Measurements from ENCODE around the gene MDFI. TPM values are rescaled to one million over a fixed set of nuclear protein-coding genes. Genes with fewer than 3 reads are reported as not detected.

MDFI gene
- total and polyA plus RNA-seq, 9 of the 15 experiments (the other 6 are each of a cell fraction or from before 2014, with no cell fraction given): not detected

GRCh38 chr6:41691426-41692079, 53.3 kb downstream of the MDFI start:
- ChIA-PET CTCF (ENCODE audit: low intra/inter-chr PET ratio) (no interaction called here), POLR2A (interaction anchor here (1.0 to 1.6 kb wide), 3 partner anchors 11 to 43 kb away, joined by 3 to 6 read pairs (median 4); no protein-coding TSS in a partner anchor)
- H3K4me2 ChIP-seq (ENCODE audit: insufficient read depth, low read length): no peak overlapping the region
- no peaks in the 10 kb centered on the region for H3K9me3 ChIP-seq (replicated peaks; ENCODE audit: control insufficient read depth, insufficient read depth, low read depth, low read length)
- in situ Hi-C loops (cut with MboI) (no loop called here), intact Hi-C loops (cut with micrococcal nuclease) (no loop called here)
- no peak overlapping the region for H3K27ac ChIP-seq (ENCODE audit: extremely low read depth, low read depth, low read length)
- 7% methylated on average over 8 of the region's 8 CpGs for WGBS (ENCODE audit: insufficient coverage, low coverage, missing lambda C conversion rate)
- TF ChIP-seq ZNF431 (CRISPR knock-in tag; IDR thresholded peaks at IDR 0.05) (no peak), ZFP36 (IDR thresholded peaks at IDR 0.05; ENCODE audit: low read depth, low read length, partially characterized antibody) (peak; percentile 17), REST (IDR thresholded peaks at IDR 0.05; ENCODE audit: borderline replicate concordance) (no peak), REST (CRISPR knock-in tag; IDR thresholded peaks at IDR 0.05; ENCODE audit: low read depth) (no peak), KDM1A (IDR thresholded peaks at IDR 0.05) (peak in 1 of 2 experiments; percentile 16; a peak in 1 of 4 replicates), SMARCA5 (IDR thresholded peaks at IDR 0.05) (peak; percentile 55; the same call in 1 of the 2 replicates), ZNF589 (CRISPR knock-in tag; IDR thresholded peaks at IDR 0.05; ENCODE audit: low read depth) (no peak), BCOR (IDR thresholded peaks at IDR 0.05) (peak; percentile 57)
- H3K79me2 ChIP-seq (ENCODE audit: control insufficient read depth, insufficient read depth, low read length): no peaks in the 10 kb centered on the region
- H3K4me1 ChIP-seq (replicated peaks in 1 of 2; ENCODE audit: control insufficient read depth in 2 of 2, insufficient read depth in 2 of 2, low read length in 2 of 2): peaks cover 0 to 6% of the 10 kb centered on the region in 2 experiments; a peak in 1 of 5 replicates
- H3K36me3 ChIP-seq (ENCODE audit: control insufficient read depth, insufficient read depth, low read length): no peaks in the 10 kb centered on the region
- FAIRE-seq: no peak
- BruUV-seq (replicated peaks): no TSS peak
- no peak for DNase-seq (ENCODE audit: extremely low read depth in 1 of 4, low spot score in 3 of 4)
- no peaks in the 10 kb centered on the region for H3K9me1 ChIP-seq (ENCODE audit: control insufficient read depth, insufficient read depth, low read length)
- H4K20me1 ChIP-seq (replicated peaks; ENCODE audit: control insufficient read depth, insufficient read depth, low read length): peaks cover 4% of the 10 kb centered on the region; the same call in 1 of the 2 replicates
- H3K4me3 ChIP-seq: no peak overlapping the region
- H2AFZ ChIP-seq (ENCODE audit: low read depth, low read length): no peak overlapping the region
- no peak overlapping the region for H3K9ac ChIP-seq (ENCODE audit: insufficient read depth in 1 of 2, low read depth in 2 of 2, low read length in 2 of 2)
- H3K27me3 ChIP-seq (ENCODE audit: control insufficient read depth in 2 of 2, insufficient read depth in 2 of 2, low read length in 2 of 2): peaks cover 5 to 29% of the 10 kb centered on the region in 2 experiments; a peak in 2 of 5 replicates
- no peak for ATAC-seq
